Middle frontal gyrus (tissue), 1 donor: ENCODE measurements around the gene CDKN2AIP.

Source experiments
- DNase-seq: peaks from one replicate; pipeline ENCODE4 v3.0.0-alpha.2; 2015; ENCODE audit warnings: low spot score; ENCODE audit errors: extremely low spot score

The CDKN2AIP gene

GRCh38 chr4:183493246-183493645, 48.8 kb downstream of the CDKN2AIP start:
- no peak for DNase-seq

- no peak for DNase-seq
These were observed 50.7 kb downstream of the CDKN2AIP start for GRCh38 chr4:183495184-183495583.
